ENCODE results near the gene SIRPA. TPM values are rescaled to one million over a fixed set of nuclear protein-coding genes. Genes with fewer than 3 reads are reported as not detected.

The SIRPA gene
- polyA plus RNA-seq, 1 experiment = 21.2 TPM

- POLR2A ChIA-PET = no interaction called here
- Histone ChIP-seq H3K27me3 (ENCODE audit: control insufficient read depth, insufficient read depth, low read length) (peaks cover 5% of the 10 kb centered on the region), H3K4me3 (ENCODE audit: low read depth, low read length) (no peak overlapping the region), H3K9me3 (ENCODE audit: control insufficient read depth, insufficient read depth, low read length) (peaks cover 7% of the 10 kb centered on the region; the same call in 1 of the 2 replicates), H3K27ac (ENCODE audit: low read depth, low read length) (no peak overlapping the region)
- no peak for TF ChIP-seq CTCF (IDR thresholded peaks at IDR 0.05; ENCODE audit: low read depth, low read length)
- DNase-seq (ENCODE audit: low read depth, low spot score) = no peak
- CTCF ChIA-PET = no interaction called here
Measured at GRCh38 chr20:1875762-1876161, 19.4 kb upstream of the SIRPA start.

- POLR2A ChIA-PET = no interaction called here
- CTCF ChIA-PET = no interaction called here
- no peak for DNase-seq (ENCODE audit: low read depth, low spot score)
- TF ChIP-seq CTCF (IDR thresholded peaks at IDR 0.05; ENCODE audit: low read depth, low read length) = no peak
- Histone ChIP-seq H3K4me3 (ENCODE audit: low read depth, low read length) (no peak overlapping the region), H3K27ac (ENCODE audit: low read depth, low read length) (no peak overlapping the region), H3K9me3 (ENCODE audit: control insufficient read depth, insufficient read depth, low read length) (peaks cover 7% of the 10 kb centered on the region; the same call in 1 of the 2 replicates), H3K27me3 (ENCODE audit: control insufficient read depth, insufficient read depth, low read length) (peaks cover 8% of the 10 kb centered on the region)
Measured at GRCh38 chr20:1876217-1876921, 18.8 kb upstream of the SIRPA start.

- ChIA-PET POLR2A (no interaction called here), CTCF (no interaction called here)
- no peak for DNase-seq (ENCODE audit: low read depth, low spot score)
- Histone ChIP-seq H3K27me3 (ENCODE audit: control insufficient read depth, insufficient read depth, low read length) (peaks cover 8% of the 10 kb centered on the region), H3K27ac (ENCODE audit: low read depth, low read length) (no peak overlapping the region), H3K9me3 (ENCODE audit: control insufficient read depth, insufficient read depth, low read length) (peaks cover 7% of the 10 kb centered on the region; the same call in 1 of the 2 replicates), H3K4me3 (ENCODE audit: low read depth, low read length) (no peak overlapping the region)
- TF ChIP-seq CTCF (IDR thresholded peaks at IDR 0.05; ENCODE audit: low read depth, low read length) = no peak
Measured at GRCh38 chr20:1876975-1877608, 18.1 kb upstream of the SIRPA start.

- ChIA-PET CTCF (no interaction called here), POLR2A (no interaction called here)
- H3K9me3 ChIP-seq (ENCODE audit: control insufficient read depth, insufficient read depth, low read length) = peaks cover 3% of the 10 kb centered on the region; the same call in 1 of the 2 replicates
Measured at GRCh38 chr20:1877609-1878200, 17.5 kb upstream of the SIRPA start.

More at GRCh38 chr20:1877609-1878200, 17.5 kb upstream of the SIRPA start:
- no peak for DNase-seq (ENCODE audit: low read depth, low spot score)
- Histone ChIP-seq H3K4me3 (ENCODE audit: low read depth, low read length) (no peak overlapping the region), H3K27ac (ENCODE audit: low read depth, low read length) (no peak overlapping the region), H3K27me3 (ENCODE audit: control insufficient read depth, insufficient read depth, low read length) (peaks cover 8% of the 10 kb centered on the region)
- TF ChIP-seq CTCF (IDR thresholded peaks at IDR 0.05; ENCODE audit: low read depth, low read length) = no peak
